SKM-1 (cell line): Measurements from ENCODE around the gene ALDH4A1.
A peak's percentile ranks its signal among the peaks of the same experiment; 100 is the strongest.

Experiments used
- DNase-seq: peaks from one replicate; lab custom pipeline; 2025; ENCODE audit not compliant: unreplicated experiment; lab: John Stamatoyannopoulos, UW

The ALDH4A1 gene

GRCh38 chr1:18902523-18903290 lies at the start of gene ALDH4A1:
ALDH4A1 (minus strand) TSS chr1:18902555; CDS start chr1:18902523, 32 bp downstream.
- DNase-seq = peak; percentile 98

GRCh38 chr1:18951818-18952391 lies 49.5 kb upstream of the ALDH4A1 start:
- no peak for DNase-seq

- no peak for DNase-seq
Measured at GRCh38 chr1:18951416-18951815, 49.1 kb upstream of the ALDH4A1 start.

GRCh38 chr1:18950401-18951026 lies 48.2 kb upstream of the ALDH4A1 start:
- DNase-seq = no peak

- DNase-seq = no peak
Measured at GRCh38 chr1:18949686-18950400, 47.5 kb upstream of the ALDH4A1 start.

- DNase-seq = no peak
Measured at GRCh38 chr1:18948913-18949685, 46.7 kb upstream of the ALDH4A1 start.

GRCh38 chr1:18948048-18948912 lies 45.9 kb upstream of the ALDH4A1 start:
- no peak for DNase-seq

GRCh38 chr1:18947570-18947969 lies 45.2 kb upstream of the ALDH4A1 start:
- no peak for DNase-seq

GRCh38 chr1:18946550-18947381 lies 44.4 kb upstream of the ALDH4A1 start:
- no peak for DNase-seq

GRCh38 chr1:18945401-18945849 lies 43.1 kb upstream of the ALDH4A1 start:
- DNase-seq = no peak

GRCh38 chr1:18944810-18945209 lies 42.5 kb upstream of the ALDH4A1 start:
- no peak for DNase-seq

- no peak for DNase-seq
Measured at GRCh38 chr1:18943914-18944572, 41.7 kb upstream of the ALDH4A1 start.

- DNase-seq = no peak
Measured at GRCh38 chr1:18943162-18943561, 40.8 kb upstream of the ALDH4A1 start.

GRCh38 chr1:18942340-18942739 lies 40.0 kb upstream of the ALDH4A1 start:
- DNase-seq = no peak

- no peak for DNase-seq
Measured at GRCh38 chr1:18941221-18942141, 39.1 kb upstream of the ALDH4A1 start.

- no peak for DNase-seq
Measured at GRCh38 chr1:18940303-18941020, 38.1 kb upstream of the ALDH4A1 start.
